Testis (tissue), 3 donors: ENCODE measurements around the gene FRMD4B. TPM values are rescaled to one million over a fixed set of nuclear protein-coding genes. Genes with fewer than 3 reads are reported as not detected.
"Not testable (repeated sequence)": the region's sequence is repeated elsewhere in the genome, so short reads cannot be mapped to it uniquely, and the experiment has no call there.

Experiments
- DNase-seq: peaks from one replicate; pipeline ENCODE4 v3.0.0-alpha.2; 2019
- H3K27ac ChIP-seq, 2 donors: fragments of 200-600 bp; sonication (generic); one replicate each; pipeline ENCODE4 v1.5.1; 2019
- H3K27me3 ChIP-seq: fragments of 200-600 bp; sonication (generic); one replicate; pipeline ENCODE4 v1.5.1; 2019
- H3K36me3 ChIP-seq: fragments of 200-600 bp; sonication (generic); one replicate; pipeline ENCODE4 v1.5.1; 2017; ENCODE audit warnings: low read depth; ENCODE audit errors: missing control alignments
- H3K4me1 ChIP-seq: fragments of 200-600 bp; sonication (generic); one replicate; pipeline ENCODE4 v1.5.1; 2019
- H3K4me3 ChIP-seq, 2 donors: fragments of 200-600 bp; sonication (generic); one replicate each; pipeline ENCODE4 v1.5.1; 2017 to 2019
- H3K9me3 ChIP-seq: fragments of 200-600 bp; sonication (generic); one replicate; pipeline ENCODE4 v1.5.1; 2017
- CTCF ChIP-seq, 3 experiments: fragments of 450-650 bp in 2 of 3; fragments of 200-600 bp in 1 of 3; sonication (generic) in 1 of 3; IDR thresholded peaks; one replicate each; pipeline ENCODE4 v1.5.1; 2016 to 2019; ENCODE audit warnings: antibody characterized with exemption in 3 of 3, mild to moderate bottlenecking in 2 of 3, moderate library complexity in 1 of 3
- POLR2A ChIP-seq: fragments of 450-650 bp; IDR thresholded peaks from one replicate; pipeline ENCODE4 v1.6.1; 2017; ENCODE audit warnings: antibody characterized with exemption, mild to moderate bottlenecking, moderate library complexity
- WGBS, 2 donors: methylation state at CpG; one replicate each; pipeline ENCODE4 v1.1.5; 2018; 5-methylcytosine and 5-hydroxymethylcytosine counted together
- intact Hi-C: fragments of 100-400 bp; cut with DNase I; formaldehyde crosslinking; loops from one replicate; pipeline ENCODE4 v1.15.1; 2023; ENCODE audit warnings: low total_unique reads
- polyA plus RNA-seq: library from polyadenylated mRNA; stranded (reverse); fragments of 350-450 nt; fragmentation: Illumina TruSeq; extraction: RNeasy Lipid Tissue Mini Kit (QIAGEN cat#74804); gene quantifications from one replicate; pipeline ENCODE4 v1.2.3, GENCODE V29; 2014; ENCODE audit warnings: low read depth, low replicate concordance; ENCODE audit not compliant: insufficient read depth
- total RNA-seq, 2 donors: library from RNA; depleted of rRNA; stranded (reverse); fragments of >200 nt; gene quantifications; one replicate each; pipeline ENCODE4 v1.2.3, GENCODE V29; 2016

FRMD4B gene
- total and polyA plus RNA-seq, 3 donors from 2014 or later, result 10.2 to 17.8 (median 13.7) TPM

DNA sequence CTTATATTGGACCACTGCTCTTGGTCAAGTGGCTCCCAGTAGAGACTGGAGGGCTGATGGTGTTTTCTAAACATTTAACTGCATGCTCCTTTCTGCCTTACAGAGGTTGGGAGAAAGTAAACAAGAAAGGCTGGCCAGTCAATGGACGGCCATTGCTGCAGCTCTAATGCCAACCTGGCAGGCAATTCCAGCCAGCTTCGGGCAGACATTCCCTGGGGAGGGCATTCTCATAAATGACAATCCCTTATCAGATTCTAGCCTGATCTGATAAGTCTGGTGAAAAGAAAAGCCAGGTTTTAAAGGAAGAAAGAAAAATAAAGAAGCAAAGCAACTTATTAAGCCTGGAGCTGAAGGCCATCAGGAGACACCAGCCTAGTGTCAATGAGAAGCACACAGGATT lies 60.7 kb downstream of the FRMD4B start:
- Histone ChIP-seq H3K36me3 (no peaks in the 10 kb centered on the region), H3K4me3 (no peak overlapping the region), H3K27me3 (no peaks in the 10 kb centered on the region), H3K9me3 (no peaks in the 10 kb centered on the region), H3K27ac (no peak overlapping the region), H3K4me1 (no peaks in the 10 kb centered on the region)
- no peak for DNase-seq
- no peak for TF ChIP-seq POLR2A
- intact Hi-C loops, result no loop called here
- WGBS, 2 donors, result 83 to 93% methylated on average over 2 of the region's 2 CpGs

- WGBS, 2 donors, result 67 to 74% methylated on average over 7 of the region's 7 CpGs
- H3K9me3 ChIP-seq, result no peaks in the 10 kb centered on the region
- H3K4me3 ChIP-seq, result no peak overlapping the region
- H3K4me1 ChIP-seq, result no peaks in the 10 kb centered on the region
- no peak for TF ChIP-seq CTCF (IDR thresholded peaks at IDR 0.05)
- TF ChIP-seq POLR2A, result no peak
- no peaks in the 10 kb centered on the region for H3K27me3 ChIP-seq
- intact Hi-C loops, result no loop called here
- DNase-seq, result no peak
- no peak overlapping the region for H3K27ac ChIP-seq
- no peaks in the 10 kb centered on the region for H3K36me3 ChIP-seq
These were observed 61.4 kb downstream of the FRMD4B start for GRCh38 chr3:69324362-69325025.

GRCh38 chr3:69323941-69324340 lies 61.9 kb downstream of the FRMD4B start:
- no peak for DNase-seq
- H3K36me3 ChIP-seq, result no peaks in the 10 kb centered on the region
- no peaks in the 10 kb centered on the region for H3K4me1 ChIP-seq
- 89 to 97% methylated on average over 1 of the region's 1 CpG for WGBS, 2 donors
- H3K4me3 ChIP-seq, result no peak overlapping the region
- no peak for TF ChIP-seq CTCF (IDR thresholded peaks at IDR 0.05)
- TF ChIP-seq POLR2A, result no peak
- intact Hi-C loops, result no loop called here
- H3K9me3 ChIP-seq, result no peaks in the 10 kb centered on the region
- no peaks in the 10 kb centered on the region for H3K27me3 ChIP-seq
- H3K27ac ChIP-seq, result no peak overlapping the region

DNA sequence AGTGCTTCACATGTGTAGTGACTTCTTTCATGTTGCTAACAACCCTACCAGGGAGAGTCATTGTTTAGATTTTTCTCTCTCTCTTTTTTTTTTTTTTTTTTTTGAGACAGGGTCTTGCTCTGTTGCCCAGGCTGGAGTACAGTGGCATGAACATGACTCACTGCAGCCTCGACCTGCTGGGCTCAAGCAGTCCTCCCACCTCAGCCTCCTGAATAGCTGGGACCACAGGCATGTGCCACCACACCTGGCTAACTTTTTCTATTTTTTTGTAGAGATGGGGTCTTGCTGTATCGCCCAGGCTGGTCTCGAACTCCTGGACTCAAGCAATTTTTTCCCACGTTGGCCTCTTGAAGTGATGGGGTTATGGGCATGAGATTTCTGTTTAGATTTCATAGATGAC lies 63.4 kb downstream of the FRMD4B start:
- WGBS, 2 donors, result 89 to 95% methylated on average over 4 of the region's 4 CpGs
- H3K27me3 ChIP-seq, DNase-seq, H3K4me3 ChIP-seq, H3K36me3 ChIP-seq, H3K9me3 ChIP-seq, H3K27ac ChIP-seq, intact Hi-C loops, H3K4me1 ChIP-seq: not testable (repeated sequence)

GRCh38 chr3:69322158-69322509 lies 63.8 kb downstream of the FRMD4B start:
- no peaks in the 10 kb centered on the region for H3K9me3 ChIP-seq
- H3K27ac ChIP-seq, result no peak overlapping the region
- H3K27me3 ChIP-seq, result no peaks in the 10 kb centered on the region
- TF ChIP-seq POLR2A, result no peak
- TF ChIP-seq CTCF (IDR thresholded peaks at IDR 0.05), result no peak
- no peak overlapping the region for H3K4me3 ChIP-seq
- no peaks in the 10 kb centered on the region for H3K4me1 ChIP-seq
- WGBS, 2 donors, result 86 to 89% methylated on average over 4 of the region's 4 CpGs
- intact Hi-C loops, result no loop called here
- no peak for DNase-seq
- no peaks in the 10 kb centered on the region for H3K36me3 ChIP-seq
